ENCODE results near the gene LRRC23. TPM values are rescaled to one million over a fixed set of nuclear protein-coding genes. Genes with fewer than 3 reads are reported as not detected.
A peak's percentile ranks its signal among the peaks of the same experiment; 100 is the strongest.

The LRRC23 gene
- total and polyA plus RNA-seq, 4 donors, result 29.6 to 61.0 (median 42.1) TPM

DNA sequence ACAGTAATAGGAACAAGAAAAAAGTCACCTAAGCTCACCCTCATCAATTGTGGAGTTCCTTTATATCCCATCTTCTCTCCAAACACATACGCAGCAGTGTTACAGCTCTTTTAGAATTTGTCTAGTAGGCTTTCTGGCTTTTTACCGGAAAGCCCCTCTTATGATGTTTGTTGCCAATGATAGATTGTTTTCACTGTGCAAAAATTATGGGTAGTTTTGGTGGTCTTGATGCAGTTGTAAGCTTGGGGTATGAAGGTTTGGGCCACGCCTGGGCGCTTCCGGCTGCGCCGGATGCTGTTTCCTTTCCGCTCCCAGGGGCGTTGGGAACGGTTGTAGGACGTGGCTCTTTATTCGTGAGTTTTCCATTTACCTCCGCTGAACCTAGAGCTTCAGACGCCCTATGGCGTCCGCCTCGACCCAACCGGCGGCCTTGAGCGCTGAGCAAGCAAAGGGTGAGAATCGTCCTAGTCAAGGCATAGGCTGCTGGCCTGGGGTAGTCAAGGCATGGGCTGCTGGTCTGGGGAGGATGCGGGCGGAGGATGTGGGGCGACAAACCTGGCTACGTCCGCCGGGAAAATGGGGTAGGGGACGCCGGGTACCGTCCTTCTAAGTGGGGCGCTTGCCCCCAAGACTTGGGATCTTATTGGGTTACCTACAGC is 39.2 kb downstream of the LRRC23 start, which contains the start of the genes C12orf57 and RNU7-1:
Gene C12orf57 (plus strand): TSS at position 301 of the 659 bp plus-strand sequence. CDS start 100 bp downstream, at position 401.
Gene RNU7-1 (plus strand): TSS at position 95 of the 659 bp plus-strand sequence.
- H3K4me3 ChIP-seq, result peak within 1 kb of the TSS; percentile 48
- no peaks in the 10 kb centered on the region for H3K9me3 ChIP-seq (ENCODE audit: control insufficient read depth in 4 of 4, insufficient read depth in 3 of 4, low read length in 3 of 4)
- peaks cover 0 to 19% (median 10%) of the 10 kb centered on the region in 5 donors for H3K4me1 ChIP-seq (ENCODE audit: control insufficient read depth in 5 of 5, insufficient read depth in 5 of 5, low read length in 5 of 5)
- DNase-seq, result peak; percentile 90 to 98 (median 96)
- H3K36me3 ChIP-seq (ENCODE audit: control insufficient read depth in 4 of 4, insufficient read depth in 4 of 4, low read length in 4 of 4), result peaks cover 0 to 37% (median 20%) of the 10 kb centered on the region in 4 donors
- peak within 1 kb of the TSS; percentile 95 to 98 for H3K27ac ChIP-seq (ENCODE audit: low read depth in 1 of 2, low read length in 1 of 2)
- WGBS, 2 donors, result 0% methylated on average over 31 of the region's 31 CpGs
- TF ChIP-seq CTCF (IDR thresholded peaks at IDR 0.05; ENCODE audit: control extremely low read depth, extremely low read depth), result no peak
- peak within 1 kb of the TSS; percentile 72 to 96 for H3K9ac ChIP-seq (ENCODE audit: insufficient read depth in 1 of 2, low read length in 2 of 2)
- no peaks in the 10 kb centered on the region for H3K27me3 ChIP-seq (ENCODE audit: control insufficient read depth in 3 of 3, insufficient read depth in 3 of 3, low read length in 2 of 3)
- peak; percentile 71 for ATAC-seq (ENCODE audit: insufficient read depth, low FRiP score)

GRCh38 chr12:6944381-6945186 is 40.0 kb downstream of the LRRC23 start:
- H3K27me3 ChIP-seq (ENCODE audit: control insufficient read depth in 3 of 3, insufficient read depth in 3 of 3, low read length in 2 of 3), result no peaks in the 10 kb centered on the region
- WGBS, 2 donors, result 3 to 4% methylated on average over 48 of the region's 48 CpGs
- H3K36me3 ChIP-seq (ENCODE audit: control insufficient read depth in 4 of 4, insufficient read depth in 4 of 4, low read length in 4 of 4), result peaks cover 0 to 29% (median 16%) of the 10 kb centered on the region in 4 donors
- TF ChIP-seq CTCF (IDR thresholded peaks at IDR 0.05; ENCODE audit: control extremely low read depth, extremely low read depth), result peak; percentile 97
- peak overlapping the region; percentile 72 to 96 for H3K9ac ChIP-seq (ENCODE audit: insufficient read depth in 1 of 2, low read length in 2 of 2)
- peak; percentile 96 to 98 (median 97) for DNase-seq
- H3K4me3 ChIP-seq, result peak overlapping the region; percentile 48
- ATAC-seq (ENCODE audit: insufficient read depth, low FRiP score), result peak; percentile 64
- H3K27ac ChIP-seq (ENCODE audit: low read depth in 1 of 2, low read length in 1 of 2), result peak overlapping the region; percentile 95 to 98
- H3K9me3 ChIP-seq (ENCODE audit: control insufficient read depth in 4 of 4, insufficient read depth in 3 of 4, low read length in 3 of 4), result no peaks in the 10 kb centered on the region
- H3K4me1 ChIP-seq (ENCODE audit: control insufficient read depth in 5 of 5, insufficient read depth in 5 of 5, low read length in 5 of 5), result peaks cover 0 to 19% (median 12%) of the 10 kb centered on the region in 5 donors

DNA sequence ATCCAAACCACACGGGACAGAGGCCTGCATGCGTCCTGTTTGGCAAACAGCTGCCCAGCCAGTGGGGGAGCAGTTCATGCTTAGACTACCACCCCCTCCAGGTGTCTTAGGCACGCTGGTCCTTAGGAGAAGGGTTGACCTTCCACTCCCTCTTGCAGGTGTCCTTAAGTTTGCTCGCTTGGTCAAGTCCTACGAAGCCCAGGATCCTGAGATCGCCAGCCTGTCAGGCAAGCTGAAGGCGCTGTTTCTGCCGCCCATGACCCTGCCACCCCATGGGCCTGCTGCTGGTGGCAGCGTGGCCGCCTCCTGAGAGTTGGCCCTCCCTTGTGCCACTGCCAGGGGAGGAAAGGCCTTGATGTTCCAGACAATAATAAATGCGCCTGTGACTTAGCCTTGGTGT is 41.0 kb downstream of the LRRC23 start:
- Histone ChIP-seq H3K4me3 (no peak overlapping the region), H3K9me3 (ENCODE audit: control insufficient read depth in 4 of 4, insufficient read depth in 3 of 4, low read length in 3 of 4) (no peaks in the 10 kb centered on the region), H3K4me1 (ENCODE audit: control insufficient read depth in 5 of 5, insufficient read depth in 5 of 5, low read length in 5 of 5) (peaks cover 0 to 19% (median 12%) of the 10 kb centered on the region in 5 donors), H3K36me3 (ENCODE audit: control insufficient read depth in 4 of 4, insufficient read depth in 4 of 4, low read length in 4 of 4) (peaks cover 0 to 21% (median 15%) of the 10 kb centered on the region in 4 donors), H3K9ac (ENCODE audit: insufficient read depth in 1 of 2, low read length in 2 of 2) (no peak overlapping the region), H3K27ac (ENCODE audit: low read depth in 1 of 2, low read length in 1 of 2) (peak overlapping the region in 1 of 2 donors; percentile 50), H3K27me3 (ENCODE audit: control insufficient read depth in 3 of 3, insufficient read depth in 3 of 3, low read length in 2 of 3) (no peaks in the 10 kb centered on the region)
- no peak for DNase-seq
- no peak for ATAC-seq (ENCODE audit: insufficient read depth, low FRiP score)
- TF ChIP-seq CTCF (IDR thresholded peaks at IDR 0.05; ENCODE audit: control extremely low read depth, extremely low read depth), result no peak
- WGBS, 2 donors, result 74 to 78% methylated on average over 11 of the region's 11 CpGs

Data from lung (tissue), 12 donors.